Caco-2 (cell line): Measurements from ENCODE around the gene CNGA1. TPM values are rescaled to one million over a fixed set of nuclear protein-coding genes. Genes with fewer than 3 reads are reported as not detected.

Experiments used
- BruUV-seq: library from RNA; stranded (reverse); fragments of 400-500 nt; replicated peaks from 2 replicates; lab custom pipeline; 2021; lab: Mats Ljungman, UMichigan
- CTCF ChIA-PET: fragments of 300-600 bp; sonication (Branson Sonifier 250); formaldehyde crosslinking; loops from one replicate; lab custom pipeline; 2022; ENCODE audit warnings: antibody characterized with exemption; lab: Charles Lee
- POLR2A ChIA-PET: fragments of 300-600 bp; sonication (Branson Sonifier 250); formaldehyde crosslinking; loops from one replicate; lab custom pipeline; 2022; ENCODE audit warnings: antibody characterized with exemption; lab: Charles Lee
- DNase-seq, 2 experiments: peaks; one replicate each; pipeline versions ENCODE4 v3.0.0 to v3.0.0-alpha.2; 2020 to 2022
- H3K27me3 ChIP-seq: replicated peaks from 2 replicates; pipeline ENCODE4 v1.6.0; 2011; ENCODE audit warnings: low read length; ENCODE audit not compliant: control insufficient read depth, insufficient read depth
- H3K36me3 ChIP-seq: 2 replicates; pipeline ENCODE4 v1.5.1; 2011; ENCODE audit warnings: low read length; ENCODE audit not compliant: control insufficient read depth, insufficient read depth
- H3K4me1 ChIP-seq: fragments of 250-450 bp; sonication (Bioruptor Pico); 2 replicates; pipeline ENCODE4 v1.5.1; 2020; ENCODE audit warnings: mild to moderate bottlenecking
- H3K4me3 ChIP-seq: 2 replicates; pipeline ENCODE4 v1.5.1; 2011; ENCODE audit warnings: low read depth, mild to moderate bottlenecking, control low read depth, low read length
- H3K9me3 ChIP-seq: fragments of 250-450 bp; sonication (Bioruptor Pico); 2 replicates; pipeline ENCODE4 v1.5.1; 2020; ENCODE audit warnings: mild to moderate bottlenecking, moderate library complexity
- H3K27ac Mint-ChIP-seq: one replicate; pipeline ENCODE4 v1.8.0; 2022; ENCODE audit warnings: mixed read lengths; ENCODE audit not compliant: unreplicated experiment
- H3K27me3 Mint-ChIP-seq: one replicate; pipeline ENCODE4 v1.8.0; 2022; ENCODE audit warnings: mixed read lengths; ENCODE audit not compliant: insufficient read depth, unreplicated experiment
- H3K36me3 Mint-ChIP-seq: one replicate; pipeline ENCODE4 v1.8.0; 2022; ENCODE audit warnings: mild to moderate bottlenecking, mixed read lengths; ENCODE audit not compliant: insufficient read depth, unreplicated experiment
- H3K4me1 Mint-ChIP-seq: one replicate; pipeline ENCODE4 v1.8.0; 2022; ENCODE audit warnings: low read depth, mixed read lengths; ENCODE audit not compliant: unreplicated experiment
- H3K4me3 Mint-ChIP-seq: one replicate; pipeline ENCODE4 v1.8.0; 2022; ENCODE audit warnings: mild to moderate bottlenecking, moderate library complexity, mixed read lengths; ENCODE audit not compliant: unreplicated experiment
- H3K9me3 Mint-ChIP-seq: one replicate; pipeline ENCODE4 v1.8.0; 2022; ENCODE audit warnings: mixed read lengths; ENCODE audit not compliant: unreplicated experiment
- CTCF ChIP-seq, 2 experiments: fragments of 200-600 bp in 1 of 2; IDR thresholded peaks; 1 replicate in 1 of 2; 2 replicates in 1 of 2; pipeline versions ENCODE4 v1.5.1 to v1.8.0; 2011 to 2022; ENCODE audit warnings: antibody characterized with exemption in 1 of 2, control low read depth in 1 of 2, inconsistent platforms in 1 of 2, low read depth in 1 of 2, low read length in 1 of 2, mild to moderate bottlenecking in 1 of 2, moderate library complexity in 1 of 2; ENCODE audit not compliant: insufficient read depth in 1 of 2, severe bottlenecking in 1 of 2, unreplicated experiment in 1 of 2
- intact Hi-C: fragments of 100-400 bp; cut with micrococcal nuclease; formaldehyde crosslinking; loops from one replicate; pipeline ENCODE4 v1.10.0; 2022; ENCODE audit not compliant: unreplicated experiment
- total RNA-seq: library from RNA; stranded (reverse); gene quantifications from 2 replicates; pipeline ENCODE4 v1.2.3, GENCODE V29; 2022

CNGA1 gene
- total RNA-seq, 1 experiment from 2014 or later, result 1.5 TPM

GRCh38 chr4:47942081-47942819 lies 74.2 kb downstream of the CNGA1 start:
- Histone ChIP-seq H3K9me3 (no peaks in the 10 kb centered on the region), H3K4me3 (no peak overlapping the region), H3K4me1 (peaks cover 9% of the 10 kb centered on the region; the same call in 1 of the 2 replicates), H3K36me3 (no peaks in the 10 kb centered on the region), H3K27me3 (no peaks in the 10 kb centered on the region)
- Mint-ChIP-seq H3K4me1 (peaks cover 19% of the 10 kb centered on the region), H3K4me3 (no peak overlapping the region), H3K9me3 (no peaks in the 10 kb centered on the region), H3K36me3 (no peaks in the 10 kb centered on the region), H3K27ac (no peak overlapping the region), H3K27me3 (no peaks in the 10 kb centered on the region)
- TF ChIP-seq CTCF (IDR thresholded peaks at IDR 0.05; ENCODE audit: insufficient read depth in 1 of 2, low read depth in 1 of 2, low read length in 1 of 2, severe bottlenecking in 1 of 2, unreplicated experiment in 1 of 2), result no peak
- no peak for DNase-seq
- no TSS peak for BruUV-seq
- ChIA-PET CTCF (interaction anchor here (0.6 kb wide), 1 partner anchor 103 kb away, joined by 4 read pairs; no protein-coding TSS in a partner anchor), POLR2A (no interaction called here)
- intact Hi-C loops, result no loop called here

- no peak overlapping the region for H3K4me3 ChIP-seq
- Mint-ChIP-seq H3K36me3 (no peaks in the 10 kb centered on the region), H3K27me3 (no peaks in the 10 kb centered on the region), H3K27ac (no peak overlapping the region), H3K4me1 (peaks cover 19% of the 10 kb centered on the region), H3K9me3 (no peaks in the 10 kb centered on the region), H3K4me3 (no peak overlapping the region)
- H3K36me3 ChIP-seq, result no peaks in the 10 kb centered on the region
- no peaks in the 10 kb centered on the region for H3K27me3 ChIP-seq
- BruUV-seq, result no TSS peak
- POLR2A ChIA-PET, result no interaction called here
- DNase-seq, result peak in 1 of 2 experiments; percentile 37
- peaks cover 9% of the 10 kb centered on the region; the same call in 1 of the 2 replicates for H3K4me1 ChIP-seq
- CTCF ChIA-PET, result no interaction called here
- H3K9me3 ChIP-seq, result no peaks in the 10 kb centered on the region
- no peak for TF ChIP-seq CTCF (IDR thresholded peaks at IDR 0.05; ENCODE audit: insufficient read depth in 1 of 2, low read depth in 1 of 2, low read length in 1 of 2, severe bottlenecking in 1 of 2, unreplicated experiment in 1 of 2)
- intact Hi-C loops, result no loop called here
Observed at GRCh38 chr4:47939456-47939855, 77.0 kb downstream of the CNGA1 start.

GRCh38 chr4:47936336-47936735 lies 80.1 kb downstream of the CNGA1 start:
- intact Hi-C loops, result no loop called here
- no peak overlapping the region for H3K4me3 ChIP-seq
- ChIA-PET POLR2A (no interaction called here), CTCF (no interaction called here)
- BruUV-seq, result no TSS peak
- no peaks in the 10 kb centered on the region for H3K36me3 ChIP-seq
- Mint-ChIP-seq H3K27me3 (no peaks in the 10 kb centered on the region), H3K4me1 (peaks cover 19% of the 10 kb centered on the region), H3K9me3 (peaks cover 8% of the 10 kb centered on the region), H3K36me3 (no peaks in the 10 kb centered on the region), H3K4me3 (no peak overlapping the region), H3K27ac (no peak overlapping the region)
- no peak for DNase-seq
- peaks cover 9% of the 10 kb centered on the region; the same call in 1 of the 2 replicates for H3K4me1 ChIP-seq
- H3K27me3 ChIP-seq, result no peaks in the 10 kb centered on the region
- H3K9me3 ChIP-seq, result no peaks in the 10 kb centered on the region; the same call in 1 of the 2 replicates
- TF ChIP-seq CTCF (IDR thresholded peaks at IDR 0.05; ENCODE audit: insufficient read depth in 1 of 2, low read depth in 1 of 2, low read length in 1 of 2, severe bottlenecking in 1 of 2, unreplicated experiment in 1 of 2), result no peak
